ENCODE results near the gene ABCA3. TPM values are rescaled to one million over a fixed set of nuclear protein-coding genes. Genes with fewer than 3 reads are reported as not detected.

The ABCA3 gene
- total and polyA plus RNA-seq, 9 donors: 7.5 to 17.6 (median 14.8) TPM

GRCh38 chr16:2317231-2318020, 23.1 kb downstream of the ABCA3 start:
- DNase-seq: no peak
- Histone ChIP-seq H3K36me3 (ENCODE audit: control insufficient read depth, insufficient read depth, low read length) (peaks cover 9% of the 10 kb centered on the region), H3K4me3 (ENCODE audit: low read length) (no peak overlapping the region), H3K27ac (ENCODE audit: low read length) (no peak overlapping the region), H3K27me3 (ENCODE audit: control insufficient read depth, insufficient read depth, low read length) (no peaks in the 10 kb centered on the region), H3K4me1 (ENCODE audit: control insufficient read depth, insufficient read depth, low read length) (peaks cover 2% of the 10 kb centered on the region), H3K9me3 (replicated peaks; ENCODE audit: control insufficient read depth, low read depth, low read length) (no peaks in the 10 kb centered on the region)
- 87% methylated on average over 24 of the region's 26 CpGs for WGBS (ENCODE audit: insufficient coverage)

GRCh38 chr16:2308089-2308962, 32.2 kb downstream of the ABCA3 start:
- H3K27me3 ChIP-seq (ENCODE audit: control insufficient read depth, insufficient read depth, low read length): no peaks in the 10 kb centered on the region
- H3K4me3 ChIP-seq (ENCODE audit: low read length): no peak overlapping the region
- H3K27ac ChIP-seq (ENCODE audit: low read length): no peak overlapping the region
- 91% methylated on average over 28 of the region's 30 CpGs for WGBS (ENCODE audit: insufficient coverage)
- H3K4me1 ChIP-seq (ENCODE audit: control insufficient read depth, insufficient read depth, low read length): no peaks in the 10 kb centered on the region
- peaks cover 4% of the 10 kb centered on the region for H3K36me3 ChIP-seq (ENCODE audit: control insufficient read depth, insufficient read depth, low read length)
- DNase-seq: no peak
- H3K9me3 ChIP-seq (replicated peaks; ENCODE audit: control insufficient read depth, low read depth, low read length): no peaks in the 10 kb centered on the region

- Histone ChIP-seq H3K27me3 (ENCODE audit: control insufficient read depth, insufficient read depth, low read length) (no peaks in the 10 kb centered on the region), H3K36me3 (ENCODE audit: control insufficient read depth, insufficient read depth, low read length) (peaks cover 11% of the 10 kb centered on the region)
- WGBS (ENCODE audit: insufficient coverage): 27% methylated on average over 7 of the region's 10 CpGs
Measured at GRCh38 chr16:2299915-2300192, 40.7 kb downstream of the ABCA3 start.

GRCh38 chr16:2299121-2299914, 41.2 kb downstream of the ABCA3 start:
- 73% methylated on average over 21 of the region's 31 CpGs for WGBS (ENCODE audit: insufficient coverage)
- Histone ChIP-seq H3K9me3 (replicated peaks; ENCODE audit: control insufficient read depth, low read depth, low read length) (no peaks in the 10 kb centered on the region), H3K4me3 (ENCODE audit: low read length) (no peak overlapping the region), H3K27me3 (ENCODE audit: control insufficient read depth, insufficient read depth, low read length) (no peaks in the 10 kb centered on the region), H3K27ac (ENCODE audit: low read length) (no peak overlapping the region), H3K36me3 (ENCODE audit: control insufficient read depth, insufficient read depth, low read length) (peaks cover 11% of the 10 kb centered on the region), H3K4me1 (ENCODE audit: control insufficient read depth, insufficient read depth, low read length) (no peaks in the 10 kb centered on the region)
- no peak for DNase-seq

More at GRCh38 chr16:2299915-2300192, 40.7 kb downstream of the ABCA3 start:
- H3K9me3 ChIP-seq (replicated peaks; ENCODE audit: control insufficient read depth, low read depth, low read length): no peaks in the 10 kb centered on the region
- H3K27ac ChIP-seq (ENCODE audit: low read length): no peak overlapping the region
- no peak overlapping the region for H3K4me3 ChIP-seq (ENCODE audit: low read length)
- H3K4me1 ChIP-seq (ENCODE audit: control insufficient read depth, insufficient read depth, low read length): no peaks in the 10 kb centered on the region
- no peak for DNase-seq

- H3K4me3 ChIP-seq (ENCODE audit: low read length): no peak overlapping the region
Measured at GRCh38 chr16:2298621-2299020, 41.9 kb downstream of the ABCA3 start.

GRCh38 chr16:2297506-2297860, 43.0 kb downstream of the ABCA3 start:
- 93% methylated on average over 22 of the region's 22 CpGs for WGBS (ENCODE audit: insufficient coverage)
- Histone ChIP-seq H3K4me3 (ENCODE audit: low read length) (no peak overlapping the region), H3K27ac (ENCODE audit: low read length) (no peak overlapping the region), H3K36me3 (ENCODE audit: control insufficient read depth, insufficient read depth, low read length) (peaks cover 11% of the 10 kb centered on the region), H3K4me1 (ENCODE audit: control insufficient read depth, insufficient read depth, low read length) (no peaks in the 10 kb centered on the region), H3K9me3 (replicated peaks; ENCODE audit: control insufficient read depth, low read depth, low read length) (no peaks in the 10 kb centered on the region), H3K27me3 (ENCODE audit: control insufficient read depth, insufficient read depth, low read length) (no peaks in the 10 kb centered on the region)
- DNase-seq: no peak

More at GRCh38 chr16:2298621-2299020, 41.9 kb downstream of the ABCA3 start:
- no peaks in the 10 kb centered on the region for H3K27me3 ChIP-seq (ENCODE audit: control insufficient read depth, insufficient read depth, low read length)
- H3K27ac ChIP-seq (ENCODE audit: low read length): no peak overlapping the region
- WGBS (ENCODE audit: insufficient coverage): 87% methylated on average over 3 of the region's 9 CpGs
- DNase-seq: no peak
- no peaks in the 10 kb centered on the region for H3K9me3 ChIP-seq (replicated peaks; ENCODE audit: control insufficient read depth, low read depth, low read length)
- H3K36me3 ChIP-seq (ENCODE audit: control insufficient read depth, insufficient read depth, low read length): peaks cover 11% of the 10 kb centered on the region
- H3K4me1 ChIP-seq (ENCODE audit: control insufficient read depth, insufficient read depth, low read length): no peaks in the 10 kb centered on the region

GRCh38 chr16:2296661-2297505, 43.6 kb downstream of the ABCA3 start:
- WGBS (ENCODE audit: insufficient coverage): 77% methylated on average over 22 of the region's 23 CpGs
- no peak overlapping the region for H3K27ac ChIP-seq (ENCODE audit: low read length)
- peak; percentile 21 for DNase-seq
- no peaks in the 10 kb centered on the region for H3K4me1 ChIP-seq (ENCODE audit: control insufficient read depth, insufficient read depth, low read length)
- no peaks in the 10 kb centered on the region for H3K9me3 ChIP-seq (replicated peaks; ENCODE audit: control insufficient read depth, low read depth, low read length)
- no peaks in the 10 kb centered on the region for H3K27me3 ChIP-seq (ENCODE audit: control insufficient read depth, insufficient read depth, low read length)
- H3K4me3 ChIP-seq (ENCODE audit: low read length): no peak overlapping the region
- H3K36me3 ChIP-seq (ENCODE audit: control insufficient read depth, insufficient read depth, low read length): peaks cover 11% of the 10 kb centered on the region

GRCh38 chr16:2295056-2295798, 45.3 kb downstream of the ABCA3 start:
- Histone ChIP-seq H3K9me3 (replicated peaks; ENCODE audit: control insufficient read depth, low read depth, low read length) (no peaks in the 10 kb centered on the region), H3K4me3 (ENCODE audit: low read length) (no peak overlapping the region), H3K36me3 (ENCODE audit: control insufficient read depth, insufficient read depth, low read length) (peaks cover 21% of the 10 kb centered on the region), H3K4me1 (ENCODE audit: control insufficient read depth, insufficient read depth, low read length) (no peaks in the 10 kb centered on the region), H3K27me3 (ENCODE audit: control insufficient read depth, insufficient read depth, low read length) (no peaks in the 10 kb centered on the region), H3K27ac (ENCODE audit: low read length) (no peak overlapping the region)
- 89% methylated on average over 16 of the region's 21 CpGs for WGBS (ENCODE audit: insufficient coverage)
- no peak for DNase-seq

- H3K4me3 ChIP-seq (ENCODE audit: low read length): no peak overlapping the region
- H3K27ac ChIP-seq (ENCODE audit: low read length): no peak overlapping the region
- 88% methylated on average over 2 of the region's 9 CpGs for WGBS (ENCODE audit: insufficient coverage)
- DNase-seq: no peak
- peaks cover 31% of the 10 kb centered on the region for H3K36me3 ChIP-seq (ENCODE audit: control insufficient read depth, insufficient read depth, low read length)
- H3K27me3 ChIP-seq (ENCODE audit: control insufficient read depth, insufficient read depth, low read length): no peaks in the 10 kb centered on the region
- H3K4me1 ChIP-seq (ENCODE audit: control insufficient read depth, insufficient read depth, low read length): no peaks in the 10 kb centered on the region
- H3K9me3 ChIP-seq (replicated peaks; ENCODE audit: control insufficient read depth, low read depth, low read length): no peaks in the 10 kb centered on the region
Measured at GRCh38 chr16:2292221-2292620, 48.3 kb downstream of the ABCA3 start.

All from muscle of leg (tissue), 11 donors.